Gastrocnemius medialis (tissue), 4 donors: ENCODE results near the gene RSPH10B2.
"Not testable (repeated sequence)": the region's sequence is repeated elsewhere in the genome, so short reads cannot be mapped to it uniquely, and the experiment has no call there.

Experiments
- CTCF ChIP-seq, 5 experiments: fragments of 450-650 bp in 3 of 5; fragments of 200-600 bp in 2 of 5; sonication (generic) in 2 of 5; IDR thresholded peaks in 4 of 5; conservative IDR thresholded peaks in 1 of 5; 1 replicate in 4 of 5; 2 replicates in 1 of 5; pipeline ENCODE4 v1.5.1; 2016 to 2019; ENCODE audit warnings: antibody characterized with exemption in 5 of 5, mild to moderate bottlenecking in 3 of 5, moderate library complexity in 3 of 5
- POLR2A ChIP-seq, 2 donors: fragments of 450-650 bp; IDR thresholded peaks; one replicate each; pipeline ENCODE4 v1.6.1; 2017; ENCODE audit warnings: antibody characterized with exemption in 2 of 2, mild to moderate bottlenecking in 2 of 2, moderate library complexity in 2 of 2

GRCh38 chr7:6753964-6754363, at the start of gene RSPH10B2:
- not testable (repeated sequence) for TF ChIP-seq POLR2A (IDR thresholded peaks at IDR 0.05); CTCF (IDR thresholded peaks at IDR 0.05 in 4 of 5, conservative IDR thresholded peaks at IDR 0.05 in 1 of 5)
